HepG2 (cell line): Measurements from ENCODE around the gene TNP1. TPM values are rescaled to one million over a fixed set of nuclear protein-coding genes. Genes with fewer than 3 reads are reported as not detected.

Source experiments
- ATAC-seq: fragments of 200-7000 bp; cut with Tn5 transposase; 3 replicates; pipeline ENCODE4 v1.9.1; 2020; ENCODE audit warnings: mild to moderate bottlenecking, moderate library complexity
- BruUV-seq: library from RNA; stranded (reverse); fragments of 400-500 nt; replicated peaks from 2 replicates; lab custom pipeline; 2021; lab: Mats Ljungman, UMichigan
- CTCF ChIA-PET: fragments of 300-600 bp; formaldehyde crosslinking; extraction: SDS; loops from one replicate; lab custom pipeline; 2021; ENCODE audit warnings: low total read pairs, inconsistent platforms, low intra/inter-chr PET ratio; lab: Yijun Ruan, JAX
- POLR2A ChIA-PET: fragments of 350-600 bp; sonication (Branson Sonifier 250); formaldehyde crosslinking; loops from one replicate; lab custom pipeline; 2020; ENCODE audit warnings: antibody characterized with exemption, inconsistent platforms; lab: Yijun Ruan, JAX
- DNase-seq: peaks from one replicate; pipeline ENCODE4 v3.0.0-alpha.2; 2015; ENCODE audit warnings: low spot score
- FAIRE-seq: peaks from 3 replicates; lab custom pipeline; 2011; peaks lifted over from hg19 to GRCh38; lab: Jason Lieb, UNC
- H2AFZ ChIP-seq: one replicate; pipeline ENCODE4 v1.6.1; 2011; ENCODE audit warnings: low read length, inconsistent platforms
- H3K27ac ChIP-seq: fragments of 300-600 bp; 3 replicates; pipeline ENCODE4 v1.8.0; 2011; ENCODE audit warnings: mixed run types, mild to moderate bottlenecking, mixed read lengths, low read length, inconsistent platforms; ENCODE audit not compliant: insufficient read depth; ENCODE audit errors: extremely low read length
- H3K27me3 ChIP-seq, 2 experiments: fragments of 200-600 bp in 1 of 2; 2 replicates in 1 of 2; 3 replicates in 1 of 2; pipeline versions ENCODE4 v1.6.0 to v1.8.0; 2011; ENCODE audit warnings: low read length in 2 of 2, mild to moderate bottlenecking in 2 of 2, moderate library complexity in 2 of 2, inconsistent platforms in 1 of 2; ENCODE audit not compliant: insufficient read depth in 2 of 2, control insufficient read depth in 1 of 2
- H3K36me3 ChIP-seq, 2 experiments: fragments of 200-600 bp in 1 of 2; replicated peaks in 1 of 2; 2 replicates in 1 of 2; 3 replicates in 1 of 2; pipeline versions ENCODE4 v1.5.1 to v1.8.0; 2011; ENCODE audit warnings: low read length in 2 of 2, inconsistent platforms in 1 of 2; ENCODE audit not compliant: insufficient read depth in 2 of 2, control insufficient read depth in 1 of 2
- H3K4me1 ChIP-seq: 2 replicates; pipeline ENCODE4 v1.5.1; 2012; ENCODE audit warnings: low read length, inconsistent platforms; ENCODE audit not compliant: insufficient read depth
- H3K4me2 ChIP-seq: 2 replicates; pipeline ENCODE4 v1.6.0; 2011; ENCODE audit warnings: low read depth, low read length, inconsistent platforms
- H3K4me3 ChIP-seq, 3 experiments: fragments of 200-600 bp in 1 of 3; sonication (generic), shearing (Covaris generic) in 1 of 3; replicated peaks in 1 of 3; 2 replicates each; pipeline ENCODE4 v1.5.1; 2011 to 2016; ENCODE audit warnings: low read length in 3 of 3, inconsistent platforms in 2 of 3, low read depth in 2 of 3, mild to moderate bottlenecking in 2 of 3, control low read depth in 1 of 3, mixed read lengths in 1 of 3; ENCODE audit not compliant: insufficient read depth in 1 of 3
- H3K79me2 ChIP-seq: one replicate; pipeline ENCODE4 v1.6.1; 2011; ENCODE audit warnings: low read length, inconsistent platforms; ENCODE audit not compliant: insufficient read depth
- H3K9ac ChIP-seq: 2 replicates; pipeline ENCODE4 v1.6.0; 2011; ENCODE audit warnings: mild to moderate bottlenecking, low read depth, low read length, inconsistent platforms; ENCODE audit not compliant: insufficient read depth
- H3K9me3 ChIP-seq: 2 replicates; pipeline ENCODE4 v1.5.1; 2012; ENCODE audit warnings: mild to moderate bottlenecking, low read length
- H4K20me1 ChIP-seq: 2 replicates; pipeline ENCODE4 v1.6.0; 2011; ENCODE audit warnings: inconsistent platforms, mild to moderate bottlenecking, low read length, moderate library complexity; ENCODE audit not compliant: insufficient read depth
- ARID4A ChIP-seq: sonication (generic); formaldehyde crosslinking; IDR thresholded peaks from 2 replicates; pipeline ENCODE4 v1.5.0; 2020; ENCODE audit warnings: mild to moderate bottlenecking, missing genetic modification reagents, borderline replicate concordance
- ARID5B ChIP-seq: IDR thresholded peaks from 2 replicates; pipeline ENCODE4 v1.4.0; 2020; ENCODE audit warnings: mild to moderate bottlenecking, missing genetic modification reagents
- DMAP1 ChIP-seq: IDR thresholded peaks from 2 replicates; pipeline ENCODE4 v1.6.1; 2016
- HDAC2 ChIP-seq: sonication (generic); formaldehyde crosslinking; IDR thresholded peaks from 2 replicates; pipeline ENCODE4 v1.4.0; 2020; ENCODE audit warnings: missing genetic modification reagents
- KLF9 ChIP-seq: IDR thresholded peaks from 2 replicates; pipeline ENCODE4 v1.6.1; 2016; ENCODE audit warnings: low read depth
- SP5 ChIP-seq: IDR thresholded peaks from 2 replicates; pipeline ENCODE4 v1.6.1; 2016; ENCODE audit warnings: low read depth, borderline replicate concordance
- TBX2 ChIP-seq: sonication (generic); formaldehyde crosslinking; IDR thresholded peaks from 2 replicates; pipeline ENCODE4 v1.5.0; 2020; ENCODE audit warnings: missing genetic modification reagents, mild to moderate bottlenecking, borderline replicate concordance
- TFE3 ChIP-seq: IDR thresholded peaks from 2 replicates; pipeline ENCODE4 v1.6.1; 2016
- XRCC5 ChIP-seq: fragments of 200-400 bp; formaldehyde crosslinking; optimal IDR thresholded peaks from 2 replicates; pipeline ENCODE3; 2017; ENCODE audit warnings: mild to moderate bottlenecking, low read length
- ZNF317 ChIP-seq: sonication (generic); formaldehyde crosslinking; IDR thresholded peaks from 2 replicates; pipeline ENCODE4 v1.5.0; 2020; ENCODE audit warnings: mild to moderate bottlenecking, missing genetic modification reagents
- ZNF414 ChIP-seq: sonication (generic); formaldehyde crosslinking; IDR thresholded peaks from 2 replicates; pipeline ENCODE4 v1.5.0; 2020; ENCODE audit warnings: missing genetic modification reagents
- ZNF816 ChIP-seq: sonication (generic); formaldehyde crosslinking; IDR thresholded peaks from 2 replicates; pipeline ENCODE4 v1.8.0; 2022; ENCODE audit warnings: missing genetic modification reagents, mild to moderate bottlenecking, borderline replicate concordance
- WGBS: methylation state at CpG from one replicate; pipeline ENCODE4 v1.1.6; 2017; ENCODE audit warnings: low lambda C conversion rate; 5-methylcytosine and 5-hydroxymethylcytosine counted together
- in situ Hi-C: cut with HindIII; loops from 2 replicates; pipeline ENCODE4 v1.10.0; 2017; ENCODE audit warnings: low pct_unique_long_range_greater_than_20kb; ENCODE audit not compliant: extremely low pct_ligation_motif_present
- intact Hi-C: fragments of 100-400 bp; cut with micrococcal nuclease; formaldehyde crosslinking; loops from one replicate; pipeline ENCODE4 v1.10.0; 2022; ENCODE audit not compliant: unreplicated experiment
- polyA plus RNA-seq, 8 experiments: library from polyadenylated mRNA; depleted of rRNA in 3 of 8; stranded (reverse) in 7 of 8; unstranded in 1 of 8; fragments of >200 nt; fragmentation: Illumina TruSeq in 4 of 8; extraction: Trizol in 4 of 8; gene quantifications; 2 replicates each; pipeline versions ENCODE4 v1.2.1 to v1.2.3, GENCODE V29; 2011 to 2016; ENCODE audit warnings: low read depth in 4 of 8, missing spikeins in 1 of 8, mixed read lengths in 1 of 8; ENCODE audit not compliant: insufficient read depth in 1 of 8
- total RNA-seq, 5 experiments: library from RNA; depleted of rRNA; stranded (reverse); fragments of >200 nt; fragmentation: Illumina TruSeq; extraction: Trizol; gene quantifications; 2 replicates each; pipeline ENCODE4 v1.2.3, GENCODE V29; 2016; ENCODE audit warnings: low read depth in 1 of 5

TNP1 gene
- total and polyA plus RNA-seq, 2 of the 13 experiments (the other 11 are each of a cell fraction or from before 2014, with no cell fraction given) = not detected

- Histone ChIP-seq H3K36me3 (no peaks in the 10 kb centered on the region), H3K27ac (peak overlapping the region; percentile 68), H2AFZ (no peak overlapping the region), H3K79me2 (no peaks in the 10 kb centered on the region), H4K20me1 (no peaks in the 10 kb centered on the region), H3K9ac (peak overlapping the region; percentile 55), H3K4me1 (peaks cover 34% of the 10 kb centered on the region), H3K9me3 (no peaks in the 10 kb centered on the region), H3K27me3 (no peaks in the 10 kb centered on the region), H3K4me3 (peak overlapping the region in 1 of 3 experiments; percentile 21; a peak in 1 of 6 replicates), H3K4me2 (peak overlapping the region; percentile 45)
- intact Hi-C loops (no loop called here), in situ Hi-C loops (no loop called here)
- WGBS = under 1% methylated on average over 4 of the region's 4 CpGs
- ChIA-PET CTCF (no interaction called here), POLR2A (interaction anchor here (0.9 kb wide), 1 partner anchor 19 kb away, joined by 3 read pairs; no protein-coding TSS in a partner anchor)
- FAIRE-seq = peak; percentile 90
- BruUV-seq = no TSS peak
- peak; percentile 92 for DNase-seq
- ATAC-seq = peak; percentile 99
- TF ChIP-seq DMAP1 (CRISPR knock-in tag) = peak; percentile 36; the same call in 1 of the 2 replicates
- TF ChIP-seq ZNF816 = 0 out of 2 replicates have a peak, but pooled peaks have one; percentile 40
- TF ChIP-seq HDAC2 (CRISPR knock-in tag) = peak; percentile 81
- TF ChIP-seq TBX2 (CRISPR knock-in tag) = peak; percentile 81
- peak; percentile 37; the same call in 1 of the 2 replicates for TF ChIP-seq ARID4A (CRISPR knock-in tag)
- TF ChIP-seq XRCC5 = peak; percentile 32
- TF ChIP-seq TFE3 (CRISPR knock-in tag) = peak; percentile 97
- 0 out of 2 replicates have a peak, but pooled peaks have one; percentile 32 for TF ChIP-seq KLF9 (CRISPR knock-in tag)
- peak; percentile 88 for TF ChIP-seq ZNF317 (CRISPR knock-in tag)
- TF ChIP-seq ARID5B (CRISPR knock-in tag) = peak; percentile 92
- TF ChIP-seq ZNF414 = peak; percentile 78; the same call in 1 of the 2 replicates
- TF ChIP-seq SP5 (CRISPR knock-in tag) = 0 out of 2 replicates have a peak, but pooled peaks have one; percentile 25
Observed at GRCh38 chr2:216871333-216871934, 11.6 kb upstream of the TNP1 start.
